ENCODE data around the gene CLDN2.

GRCh38 chrX:106932960-106933537, 12.8 kb downstream of the CLDN2 start:
- TF ChIP-seq CTCF (IDR thresholded peaks at IDR 0.05 in 4 of 5, conservative IDR thresholded peaks at IDR 0.05 in 1 of 5) = no peak
- TF ChIP-seq POLR2A (IDR thresholded peaks at IDR 0.05) = no peak

Measured in gastrocnemius medialis (tissue), 4 donors.